GM13976 (cell line): ENCODE data around the gene PON2.

ENCODE experiments used
- DNase-seq: peaks from one replicate; pipeline ENCODE4 v3.0.0; 2012; ENCODE audit warnings: low spot score
- in situ Hi-C: fragments of 300-500 bp; cut with MboI; formaldehyde crosslinking; loops from one replicate; pipeline ENCODE4 v1.12.0; 2022; ENCODE audit warnings: low sequenced_read_pairs, mixed read lengths, inconsistent platforms; ENCODE audit not compliant: unreplicated experiment
- TF ChIP-seq, protein P1 (sequence below): IDR thresholded peaks from 2 replicates; pipeline ENCODE4 v1.5.1; 2012; ENCODE audit warnings: borderline replicate concordance, mild to moderate bottlenecking; ENCODE audit not compliant: insufficient read depth; ENCODE audit errors: extremely low read depth, missing control alignments, control extremely low read depth

PON2 gene

DNA sequence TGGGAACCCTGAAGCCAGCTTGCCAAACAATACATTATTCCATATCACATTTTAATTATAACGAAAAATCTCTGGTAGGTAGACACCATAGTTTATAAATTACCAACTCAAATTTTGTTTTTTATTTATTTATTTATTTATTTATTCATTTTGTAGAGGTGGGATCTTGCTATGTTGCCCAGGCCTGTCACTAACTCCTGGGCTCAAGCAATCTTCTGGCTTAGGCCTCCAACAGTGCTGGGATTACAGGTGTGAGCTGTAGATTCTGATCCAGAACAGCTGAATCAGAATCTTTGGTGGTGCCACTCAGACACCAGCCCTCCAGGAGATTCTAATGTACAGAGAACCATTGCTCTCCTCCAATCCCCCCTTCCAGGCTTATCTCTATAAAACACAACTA is 1.7 kb downstream of the PON2 start:
- in situ Hi-C loops: no loop called here
- no peak for DNase-seq
- TF ChIP-seq, protein P1, sequence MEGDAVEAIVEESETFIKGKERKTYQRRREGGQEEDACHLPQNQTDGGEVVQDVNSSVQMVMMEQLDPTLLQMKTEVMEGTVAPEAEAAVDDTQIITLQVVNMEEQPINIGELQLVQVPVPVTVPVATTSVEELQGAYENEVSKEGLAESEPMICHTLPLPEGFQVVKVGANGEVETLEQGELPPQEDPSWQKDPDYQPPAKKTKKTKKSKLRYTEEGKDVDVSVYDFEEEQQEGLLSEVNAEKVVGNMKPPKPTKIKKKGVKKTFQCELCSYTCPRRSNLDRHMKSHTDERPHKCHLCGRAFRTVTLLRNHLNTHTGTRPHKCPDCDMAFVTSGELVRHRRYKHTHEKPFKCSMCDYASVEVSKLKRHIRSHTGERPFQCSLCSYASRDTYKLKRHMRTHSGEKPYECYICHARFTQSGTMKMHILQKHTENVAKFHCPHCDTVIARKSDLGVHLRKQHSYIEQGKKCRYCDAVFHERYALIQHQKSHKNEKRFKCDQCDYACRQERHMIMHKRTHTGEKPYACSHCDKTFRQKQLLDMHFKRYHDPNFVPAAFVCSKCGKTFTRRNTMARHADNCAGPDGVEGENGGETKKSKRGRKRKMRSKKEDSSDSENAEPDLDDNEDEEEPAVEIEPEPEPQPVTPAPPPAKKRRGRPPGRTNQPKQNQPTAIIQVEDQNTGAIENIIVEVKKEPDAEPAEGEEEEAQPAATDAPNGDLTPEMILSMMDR: no peak

DNA sequence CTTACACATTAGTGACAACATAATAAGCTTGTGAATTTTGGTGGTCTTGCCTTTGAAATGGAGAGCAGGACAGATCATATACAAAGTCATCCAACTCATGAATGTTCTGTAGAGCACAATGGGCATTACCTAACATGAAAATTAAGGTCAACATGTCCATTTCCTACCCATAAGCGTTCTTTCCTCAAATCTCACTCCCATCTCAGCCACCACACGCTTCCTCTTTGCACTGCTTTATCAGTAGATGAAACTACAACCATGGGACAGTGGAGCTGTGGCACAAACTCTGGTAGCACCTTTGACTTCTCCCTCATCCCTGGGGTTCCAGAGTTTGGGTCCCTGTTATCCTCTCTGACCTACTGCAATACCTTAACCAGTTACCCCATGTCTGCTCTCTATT is 2.2 kb downstream of the PON2 start:
- in situ Hi-C loops: no loop called here
- TF ChIP-seq, protein P1: no peak
- no peak for DNase-seq

DNA sequence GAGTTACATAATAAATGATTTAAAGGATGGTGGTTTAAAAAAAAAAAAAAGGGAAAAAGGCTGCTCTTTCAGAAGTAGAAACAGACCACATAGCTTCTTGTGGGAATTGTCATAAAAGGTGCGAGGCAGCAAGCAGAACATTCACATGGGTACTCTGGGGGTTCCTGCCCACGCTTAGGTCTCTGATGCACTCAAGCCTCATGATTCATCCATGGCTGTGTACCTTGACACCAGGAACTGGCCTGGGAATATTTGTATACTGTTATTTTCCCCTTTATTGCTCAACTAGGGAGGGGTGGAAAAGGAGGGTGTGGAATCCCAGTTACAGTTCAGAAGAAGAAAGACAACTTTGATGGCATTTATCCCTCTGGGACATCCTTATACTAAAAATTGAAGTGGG is 4.0 kb downstream of the PON2 start:
- TF ChIP-seq, protein P1: no peak
- in situ Hi-C loops: no loop called here

DNA sequence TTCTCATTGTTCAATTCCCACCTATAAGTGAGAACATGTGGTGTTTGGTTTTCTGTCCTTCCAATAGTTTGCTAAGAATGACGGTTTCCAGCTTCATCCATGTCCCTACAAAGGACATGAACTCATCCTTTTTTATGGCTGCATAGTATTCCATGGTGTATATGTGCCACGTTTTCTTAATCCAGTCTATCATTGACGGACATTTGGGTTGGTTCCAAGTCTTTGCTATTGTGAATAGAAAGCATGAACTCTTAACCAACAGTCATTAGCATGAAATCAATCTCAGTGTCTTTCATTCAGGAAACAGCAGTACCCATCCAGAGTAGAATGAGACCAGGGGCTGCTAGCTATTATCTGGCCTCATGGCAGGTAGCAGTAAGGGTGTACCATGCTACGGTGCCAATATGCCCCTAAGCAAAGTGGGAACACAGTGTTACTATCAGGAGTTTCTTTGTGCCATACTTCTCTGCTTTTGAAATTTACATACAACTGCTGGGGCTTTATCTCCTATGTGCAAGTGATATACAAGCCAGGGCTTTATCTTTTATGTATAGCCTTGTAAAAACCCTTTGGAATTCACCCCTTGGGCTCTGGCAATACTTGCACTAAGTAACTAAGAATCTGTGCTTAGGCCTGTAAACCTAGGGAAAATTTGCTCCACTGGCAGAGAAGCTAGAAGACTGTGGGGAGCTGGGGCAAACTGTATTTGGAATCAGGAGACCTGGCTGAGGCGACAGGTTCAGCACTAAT is 5.4 kb downstream of the PON2 start:
- TF ChIP-seq, protein P1: no peak
- in situ Hi-C loops: no loop called here
- DNase-seq: no peak

More for the DNA sequence above, 4.0 kb downstream of the PON2 start:
- no peak for DNase-seq

DNA sequence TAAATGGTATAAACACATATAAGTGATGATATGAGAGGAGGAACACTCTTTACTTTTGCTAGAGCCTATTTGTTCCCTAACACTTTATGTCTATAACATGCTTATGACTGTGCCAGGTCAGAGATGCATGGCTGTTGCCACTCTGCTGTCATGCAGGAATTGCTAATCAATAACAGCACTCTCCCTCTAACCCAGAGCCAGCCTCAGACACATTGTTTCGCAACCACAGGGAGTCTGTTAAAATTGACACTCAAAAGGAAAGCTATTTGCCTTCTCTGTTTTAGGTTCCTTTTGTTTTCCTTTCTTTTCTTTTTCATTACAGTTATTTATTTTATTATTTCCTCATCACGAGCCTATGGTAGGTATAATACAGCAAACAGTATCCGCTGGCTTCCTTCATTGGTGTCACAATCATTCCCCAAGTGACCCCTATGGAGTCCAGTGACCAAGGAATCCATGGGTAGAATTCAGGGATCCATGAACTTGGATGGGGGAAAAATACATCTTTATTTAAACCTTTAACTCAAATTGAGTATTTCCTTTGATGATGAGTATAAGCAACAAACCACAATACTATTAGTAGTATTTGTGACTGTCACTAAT is 6.8 kb downstream of the PON2 start:
- in situ Hi-C loops: no loop called here
- DNase-seq: no peak
- TF ChIP-seq, protein P1: no peak

DNA sequence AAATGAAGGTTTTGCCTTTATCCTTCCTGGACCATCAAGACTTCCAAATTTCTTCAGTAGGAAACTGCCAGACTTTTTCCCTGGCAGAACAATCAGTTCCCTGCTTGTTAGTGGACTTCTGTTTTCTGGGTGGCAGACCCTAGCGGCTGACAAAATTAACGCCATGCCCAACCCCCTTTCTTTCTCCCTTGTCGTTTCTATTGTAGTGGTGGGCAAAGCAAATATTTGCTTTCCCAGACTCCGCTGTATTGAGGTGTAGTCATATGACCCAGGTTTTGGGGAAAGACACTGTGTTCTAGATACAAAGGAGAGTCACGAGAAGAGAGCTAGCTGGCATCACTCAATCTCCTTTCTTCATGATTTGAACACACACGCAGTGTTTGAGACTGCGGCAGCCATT is 7.7 kb downstream of the PON2 start:
- TF ChIP-seq, protein P1: no peak
- in situ Hi-C loops: no loop called here
- no peak for DNase-seq

DNA sequence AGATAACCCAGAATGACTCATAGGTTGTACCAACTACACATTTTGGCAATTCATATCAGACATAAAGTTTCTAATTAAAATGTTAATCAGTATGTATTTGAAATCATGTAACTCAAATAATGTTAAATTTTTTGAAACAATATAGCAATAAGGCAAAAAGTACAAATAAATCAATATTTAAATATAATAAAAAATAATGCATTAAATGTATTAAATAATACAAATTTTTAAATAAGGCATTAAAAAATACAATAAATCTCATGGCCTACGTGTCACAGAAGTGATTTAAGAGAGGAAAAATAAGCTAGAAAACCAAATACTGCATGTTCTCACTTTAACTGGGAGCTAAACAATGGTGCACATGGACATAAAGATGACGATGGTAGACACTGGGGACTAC is 9.1 kb downstream of the PON2 start:
- TF ChIP-seq, protein P1: no peak
- no peak for DNase-seq
- in situ Hi-C loops: no loop called here
